ENCODE data around the gene INAVA.

INAVA gene

GRCh38 chr1:200874694-200875093 lies 20.0 kb upstream of the INAVA start:
- DNase-seq (ENCODE audit: low read depth in 1 of 2, low spot score in 1 of 2) = no peak

DNA sequence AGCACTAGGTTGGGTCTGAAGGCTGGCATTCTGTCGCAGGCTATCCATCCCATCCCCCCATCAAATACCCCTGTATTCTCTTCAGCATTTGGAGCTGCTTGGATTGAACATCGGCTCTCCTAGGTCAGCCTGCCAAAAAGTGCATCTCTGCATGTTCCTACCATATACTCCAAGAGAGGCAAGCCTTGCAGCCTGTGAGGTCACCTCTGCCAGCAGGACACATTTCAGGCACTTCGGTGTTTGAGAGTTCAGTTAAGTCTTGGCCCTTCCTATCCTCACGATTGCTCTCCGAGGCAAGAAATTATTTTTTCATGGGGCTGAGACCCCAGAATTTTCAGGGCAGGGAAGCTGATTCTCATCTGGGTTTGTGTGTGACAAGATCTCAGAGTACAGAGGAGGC lies 19.3 kb upstream of the INAVA start:
- DNase-seq (ENCODE audit: low read depth in 1 of 2, low spot score in 1 of 2) = no peak

- no peak for DNase-seq (ENCODE audit: low read depth in 1 of 2, low spot score in 1 of 2)
Observed at GRCh38 chr1:200877010-200877409, 17.7 kb upstream of the INAVA start.

DNA sequence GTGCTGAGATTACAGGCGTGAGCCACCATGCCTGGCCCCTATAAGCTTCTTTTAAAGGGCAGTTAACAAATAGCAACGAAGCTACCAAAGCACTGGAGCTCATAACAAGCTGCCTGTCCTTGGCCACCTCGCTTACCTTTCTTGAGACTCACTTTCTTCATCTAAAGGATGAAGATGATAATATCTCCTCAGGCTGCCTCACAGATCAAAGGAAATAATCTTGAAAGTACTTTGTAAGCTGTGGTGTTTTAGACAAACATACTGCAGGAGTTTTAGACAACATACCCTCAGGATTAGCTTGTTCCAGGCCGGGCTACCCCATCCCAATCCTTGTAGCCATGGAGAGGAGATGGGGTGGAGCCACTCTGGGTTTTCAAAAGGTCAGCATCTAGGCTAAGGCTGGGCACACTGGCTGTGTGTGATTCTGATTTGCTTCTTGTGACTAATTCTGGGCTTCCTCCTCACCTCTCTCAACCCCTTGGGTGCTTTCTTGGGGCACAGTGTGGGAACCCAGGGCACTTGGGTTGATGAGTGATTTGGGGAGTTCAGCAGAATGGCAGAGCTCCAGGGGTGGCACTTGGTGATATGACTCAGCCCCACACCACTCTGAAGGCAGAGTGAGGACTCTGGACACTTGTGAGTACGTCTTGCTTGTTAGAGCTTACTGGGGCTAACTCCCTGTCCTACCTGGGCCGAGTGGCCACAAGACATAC lies 16.7 kb upstream of the INAVA start:
- peak in 1 of 2 donors; percentile 33 for DNase-seq (ENCODE audit: low read depth in 1 of 2, low spot score in 1 of 2)

- no peak for DNase-seq (ENCODE audit: low read depth in 1 of 2, low spot score in 1 of 2)
Observed at GRCh38 chr1:200880212-200880611, 14.5 kb upstream of the INAVA start.

GRCh38 chr1:200883118-200883517 lies 11.6 kb upstream of the INAVA start:
- DNase-seq (ENCODE audit: low read depth in 1 of 2, low spot score in 1 of 2) = no peak

DNA sequence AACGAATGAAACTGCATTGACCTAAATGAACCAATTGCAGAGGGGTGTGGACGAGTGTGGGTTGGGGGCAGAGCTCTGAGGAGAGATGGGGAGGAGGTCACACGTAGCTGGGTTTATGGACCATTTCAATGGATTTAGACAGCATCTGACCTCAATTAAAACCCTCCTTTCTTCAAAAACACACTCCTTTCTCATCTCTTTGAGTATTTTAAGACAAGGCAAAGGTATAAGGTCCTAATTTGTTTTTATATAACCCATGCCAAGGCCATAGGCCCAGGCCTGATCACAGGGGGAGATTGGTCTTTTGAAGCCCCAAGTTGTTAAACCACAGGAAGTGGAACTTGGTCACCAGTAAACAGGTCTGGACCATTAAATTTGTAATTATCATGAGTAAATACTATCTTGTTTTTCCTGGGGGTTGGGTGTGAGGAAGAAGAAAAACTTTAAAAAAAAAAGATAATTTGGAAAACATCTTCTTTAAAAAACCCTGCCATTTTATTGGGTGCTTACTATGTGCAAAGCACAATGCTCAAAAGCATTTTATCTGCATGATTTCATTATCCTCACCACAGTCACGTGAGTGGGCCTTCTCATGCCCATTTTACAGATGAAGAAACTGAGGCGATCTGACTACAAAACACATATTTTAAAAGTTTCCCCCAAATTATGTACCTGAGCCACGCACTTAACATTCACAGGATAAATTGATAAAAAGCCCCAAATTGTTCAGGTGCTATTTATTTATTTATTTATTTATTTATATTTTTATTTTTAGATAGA lies 8.9 kb upstream of the INAVA start:
- DNase-seq (ENCODE audit: low read depth in 1 of 2, low spot score in 1 of 2) = no peak

DNA sequence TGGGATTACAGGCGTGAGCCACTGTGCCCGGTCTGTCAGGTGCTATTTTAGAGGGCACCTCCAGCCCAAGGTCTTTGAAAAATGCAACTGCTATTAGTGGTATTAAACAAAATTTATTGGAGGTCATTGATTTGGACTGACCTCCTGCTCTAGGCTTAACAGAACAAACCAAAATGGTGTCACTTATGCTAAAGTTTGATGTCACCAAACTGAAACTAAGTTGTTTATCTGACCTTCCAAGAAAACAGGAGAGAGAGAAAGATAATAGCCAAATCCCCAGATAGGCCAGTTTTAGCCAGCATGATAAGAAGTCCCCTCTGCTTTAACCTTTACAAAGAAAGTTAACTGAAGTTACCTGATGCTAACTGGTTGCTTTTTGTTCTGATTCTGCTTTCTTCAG lies 8.1 kb upstream of the INAVA start:
- no peak for DNase-seq (ENCODE audit: low read depth in 1 of 2, low spot score in 1 of 2)

DNA sequence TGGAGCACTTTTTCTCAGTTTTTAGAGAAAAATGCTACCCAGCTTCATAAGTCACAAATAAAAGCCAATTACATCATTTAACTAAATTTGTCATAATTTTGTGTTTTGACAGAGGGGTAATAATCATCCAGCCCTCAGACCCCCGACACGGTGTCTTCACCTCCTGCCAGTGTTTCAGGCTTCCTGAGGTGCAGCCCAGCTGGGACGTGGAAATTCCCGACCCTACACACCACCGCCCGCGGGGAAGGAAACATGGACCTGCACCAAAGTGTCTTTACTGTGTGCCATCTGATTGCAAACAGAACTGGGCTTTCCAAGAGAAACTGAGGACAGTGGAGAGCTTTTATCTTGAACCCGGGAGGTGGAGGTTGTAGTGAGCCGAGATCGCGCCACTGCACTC lies 7.7 kb upstream of the INAVA start:
- DNase-seq (ENCODE audit: low read depth in 1 of 2, low spot score in 1 of 2) = no peak

- no peak for DNase-seq (ENCODE audit: low read depth in 1 of 2, low spot score in 1 of 2)
Observed at GRCh38 chr1:200887772-200888348, 6.8 kb upstream of the INAVA start.

DNA sequence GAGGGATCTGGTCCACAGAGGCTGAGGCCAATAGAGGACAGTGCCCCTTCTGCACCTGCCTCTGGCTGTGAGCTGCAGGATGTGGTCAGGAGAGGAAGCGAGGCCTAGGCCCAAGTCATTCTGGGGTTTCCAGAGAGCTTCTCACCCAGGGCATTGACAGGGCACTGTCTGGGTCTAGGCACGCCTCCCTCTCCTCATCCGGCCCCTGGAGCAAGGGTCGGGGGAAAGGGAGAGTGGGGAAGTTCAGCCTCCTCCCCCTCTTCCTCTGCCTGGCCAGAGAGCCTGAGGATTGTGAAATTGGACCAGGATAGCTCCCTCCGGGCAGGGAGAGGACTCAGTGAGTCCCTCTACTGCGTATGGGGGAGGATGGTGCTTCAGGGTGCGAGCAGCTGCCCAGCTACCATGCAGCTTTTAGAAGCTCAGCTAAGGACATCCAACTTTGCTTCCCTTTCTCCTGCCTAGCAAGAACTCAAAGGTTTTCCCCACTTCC lies 6.3 kb upstream of the INAVA start:
- peak; percentile 38 to 43 for DNase-seq (ENCODE audit: low read depth in 1 of 2, low spot score in 1 of 2)

GRCh38 chr1:200889571-200889970 lies 5.1 kb upstream of the INAVA start:
- DNase-seq (ENCODE audit: low read depth in 1 of 2, low spot score in 1 of 2) = no peak

- no peak for DNase-seq (ENCODE audit: low read depth in 1 of 2, low spot score in 1 of 2)
Observed at GRCh38 chr1:200890027-200890426, 4.7 kb upstream of the INAVA start.

- DNase-seq (ENCODE audit: low read depth in 1 of 2, low spot score in 1 of 2) = no peak
Observed at GRCh38 chr1:200890818-200891773, 3.6 kb upstream of the INAVA start.

DNA sequence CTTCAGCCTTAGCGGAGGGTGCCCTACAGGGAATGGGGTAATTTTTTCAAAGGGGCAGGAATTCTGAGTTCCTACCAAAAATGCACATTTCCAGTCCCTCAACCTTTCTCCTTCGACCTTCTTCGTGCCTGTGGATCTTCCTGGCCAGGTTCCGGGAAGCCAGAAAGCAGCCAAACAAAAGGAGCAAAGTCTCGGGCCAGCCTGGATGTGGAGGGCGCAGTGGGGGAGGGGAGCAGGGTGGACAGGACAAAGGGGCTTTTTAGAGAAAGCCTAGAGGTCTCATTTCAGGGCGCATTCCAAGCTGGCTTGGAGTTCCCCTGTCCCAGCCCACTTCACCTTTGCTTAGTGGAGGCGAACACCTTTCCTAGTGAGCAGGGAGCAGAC lies 2.9 kb upstream of the INAVA start:
- no peak for DNase-seq (ENCODE audit: low read depth in 1 of 2, low spot score in 1 of 2)

GRCh38 chr1:200892546-200892945 lies 2.2 kb upstream of the INAVA start:
- no peak for DNase-seq (ENCODE audit: low read depth in 1 of 2, low spot score in 1 of 2)

DNA sequence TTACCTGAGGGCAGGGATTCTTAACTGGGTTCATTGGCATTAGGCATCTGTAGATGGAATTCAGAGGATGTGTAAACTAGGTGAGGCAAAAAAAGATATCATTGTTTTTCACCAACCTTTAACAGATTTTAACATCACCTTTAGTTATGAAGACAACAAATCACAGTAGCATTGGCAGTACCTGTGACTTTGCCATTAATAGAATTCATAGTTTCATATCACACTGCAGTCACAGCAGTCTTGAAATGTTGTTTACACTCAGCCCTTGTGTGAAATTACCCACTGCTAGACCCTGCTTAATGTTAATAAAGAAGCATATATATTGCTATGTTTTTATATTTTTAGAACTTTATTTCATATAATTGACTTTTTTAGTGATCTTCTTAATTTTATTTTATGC lies 1.7 kb upstream of the INAVA start:
- no peak for DNase-seq (ENCODE audit: low read depth in 1 of 2, low spot score in 1 of 2)

GRCh38 chr1:200893411-200893901 lies 1.2 kb upstream of the INAVA start:
- no peak for DNase-seq (ENCODE audit: low read depth in 1 of 2, low spot score in 1 of 2)

GRCh38 chr1:200895443-200895789 lies 716 bp downstream of the INAVA start:
- DNase-seq (ENCODE audit: low read depth in 1 of 2, low spot score in 1 of 2) = no peak

DNA sequence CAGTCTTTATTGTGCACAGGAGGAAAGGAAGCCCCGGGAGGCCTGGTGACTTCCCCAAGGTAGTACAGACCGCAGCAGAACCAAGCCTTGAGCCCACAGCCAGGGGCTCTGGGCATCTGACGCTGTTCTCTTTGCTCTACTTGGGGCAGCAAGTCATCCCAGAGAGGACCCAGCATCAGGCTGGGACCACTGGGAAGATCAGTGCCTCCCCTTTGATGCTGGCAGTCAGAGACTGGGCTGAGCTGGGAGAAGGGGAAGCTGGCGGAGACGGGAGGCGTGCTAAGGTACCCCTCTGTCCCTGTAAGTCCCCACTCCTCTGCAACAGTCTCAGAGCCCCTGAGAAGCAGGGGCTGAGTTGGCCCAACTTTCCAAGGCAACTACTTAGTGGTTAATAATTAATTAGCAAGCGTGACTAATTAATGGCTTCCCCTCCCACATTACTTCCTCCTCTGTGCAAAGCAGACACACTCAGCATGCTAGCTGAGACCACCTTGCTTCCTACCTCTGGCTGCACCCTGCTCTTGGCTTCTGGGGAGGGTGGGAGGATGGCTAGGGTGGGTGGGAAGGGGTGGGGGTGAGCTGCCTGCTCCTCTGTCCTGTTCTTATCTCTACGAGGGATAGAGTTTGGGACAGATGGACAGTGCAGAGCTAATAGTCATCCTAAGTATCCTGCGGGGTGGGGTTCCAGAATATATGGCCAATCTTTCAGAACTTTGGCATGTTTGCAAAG lies 1.3 kb downstream of the INAVA start:
- DNase-seq (ENCODE audit: low read depth in 1 of 2, low spot score in 1 of 2) = no peak
